Measurements from ENCODE around the gene SLC39A2.

GRCh38 chr14:21023174-21023573 lies 24.1 kb downstream of the SLC39A2 start:
- TF ChIP-seq CTCF (IDR thresholded peaks at IDR 0.05) (no peak), POLR2A (IDR thresholded peaks at IDR 0.05) (no peak)
